ENCODE results near the gene HBG1.

DNA sequence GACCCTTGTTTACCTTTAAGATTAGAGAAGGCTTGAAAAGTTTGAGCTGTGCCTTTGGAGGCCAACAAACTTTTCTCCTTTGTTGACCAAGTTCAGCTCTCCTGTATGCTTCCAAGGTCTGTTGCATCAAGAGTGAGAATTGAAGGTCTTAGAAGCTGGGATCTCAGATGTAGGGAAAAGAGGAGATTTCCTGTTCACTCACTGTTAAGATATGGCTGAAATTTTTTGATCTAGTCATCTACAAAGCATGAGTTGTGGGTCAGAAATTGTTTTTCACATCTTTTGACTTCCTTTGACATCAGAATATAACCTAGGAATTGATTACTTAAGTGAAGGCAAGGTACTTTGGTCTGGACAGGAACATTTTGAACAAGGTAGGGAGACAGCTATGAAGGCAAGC lies 40.0 kb upstream of the HBG1 start:
- TF ChIP-seq, protein P1, sequence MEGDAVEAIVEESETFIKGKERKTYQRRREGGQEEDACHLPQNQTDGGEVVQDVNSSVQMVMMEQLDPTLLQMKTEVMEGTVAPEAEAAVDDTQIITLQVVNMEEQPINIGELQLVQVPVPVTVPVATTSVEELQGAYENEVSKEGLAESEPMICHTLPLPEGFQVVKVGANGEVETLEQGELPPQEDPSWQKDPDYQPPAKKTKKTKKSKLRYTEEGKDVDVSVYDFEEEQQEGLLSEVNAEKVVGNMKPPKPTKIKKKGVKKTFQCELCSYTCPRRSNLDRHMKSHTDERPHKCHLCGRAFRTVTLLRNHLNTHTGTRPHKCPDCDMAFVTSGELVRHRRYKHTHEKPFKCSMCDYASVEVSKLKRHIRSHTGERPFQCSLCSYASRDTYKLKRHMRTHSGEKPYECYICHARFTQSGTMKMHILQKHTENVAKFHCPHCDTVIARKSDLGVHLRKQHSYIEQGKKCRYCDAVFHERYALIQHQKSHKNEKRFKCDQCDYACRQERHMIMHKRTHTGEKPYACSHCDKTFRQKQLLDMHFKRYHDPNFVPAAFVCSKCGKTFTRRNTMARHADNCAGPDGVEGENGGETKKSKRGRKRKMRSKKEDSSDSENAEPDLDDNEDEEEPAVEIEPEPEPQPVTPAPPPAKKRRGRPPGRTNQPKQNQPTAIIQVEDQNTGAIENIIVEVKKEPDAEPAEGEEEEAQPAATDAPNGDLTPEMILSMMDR (optimal IDR thresholded peaks at IDR 0.05 in 1 of 3, IDR thresholded peaks at IDR 0.05 in 1 of 3, conservative IDR thresholded peaks at IDR 0.05 in 1 of 3; ENCODE audit: extremely low read depth in 1 of 3, insufficient read depth in 2 of 3, low read length in 3 of 3) = no peak
- no peak for TF ChIP-seq EZH2 (IDR thresholded peaks at IDR 0.05; ENCODE audit: low read length)
